DMS153 treated with DMSO at 0.1 percent for 48 hours (cell line): ENCODE results near the gene OR4K1.
"Not testable (repeated sequence)": the region's sequence is repeated elsewhere in the genome, so short reads cannot be mapped to it uniquely, and the experiment has no call there.

Experiments used
- DNase-seq: peaks from one replicate; lab custom pipeline; 2025; ENCODE audit not compliant: unreplicated experiment; lab: John Stamatoyannopoulos, UW

OR4K1 gene, protein sequence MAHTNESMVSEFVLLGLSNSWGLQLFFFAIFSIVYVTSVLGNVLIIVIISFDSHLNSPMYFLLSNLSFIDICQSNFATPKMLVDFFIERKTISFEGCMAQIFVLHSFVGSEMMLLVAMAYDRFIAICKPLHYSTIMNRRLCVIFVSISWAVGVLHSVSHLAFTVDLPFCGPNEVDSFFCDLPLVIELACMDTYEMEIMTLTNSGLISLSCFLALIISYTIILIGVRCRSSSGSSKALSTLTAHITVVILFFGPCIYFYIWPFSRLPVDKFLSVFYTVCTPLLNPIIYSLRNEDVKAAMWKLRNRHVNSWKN

DNA sequence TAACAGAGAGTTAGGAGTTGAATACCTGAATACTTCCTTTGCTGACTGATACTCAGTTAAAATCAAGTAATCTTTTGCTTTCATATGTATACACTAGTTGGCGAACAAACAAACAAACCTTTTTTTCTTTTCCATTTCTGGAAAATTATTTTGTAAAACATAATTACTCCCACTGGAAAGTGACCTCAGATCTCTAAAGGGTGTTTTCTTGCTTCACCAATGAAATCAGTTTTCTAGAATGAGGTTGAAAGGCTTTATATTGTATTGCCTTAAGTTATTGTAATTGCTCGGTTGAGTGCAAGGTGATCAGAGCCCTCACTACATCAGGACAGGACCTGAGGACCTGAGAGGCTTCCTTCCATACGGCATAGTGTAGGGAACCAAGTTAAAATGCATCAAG lies at the start of gene OR4K1:
OR4K1 (plus strand) TSS at position 301 of the 400 bp plus-strand sequence. CDS start 4,750 bp downstream, outside the sequence.
- no peak for DNase-seq

DNA sequence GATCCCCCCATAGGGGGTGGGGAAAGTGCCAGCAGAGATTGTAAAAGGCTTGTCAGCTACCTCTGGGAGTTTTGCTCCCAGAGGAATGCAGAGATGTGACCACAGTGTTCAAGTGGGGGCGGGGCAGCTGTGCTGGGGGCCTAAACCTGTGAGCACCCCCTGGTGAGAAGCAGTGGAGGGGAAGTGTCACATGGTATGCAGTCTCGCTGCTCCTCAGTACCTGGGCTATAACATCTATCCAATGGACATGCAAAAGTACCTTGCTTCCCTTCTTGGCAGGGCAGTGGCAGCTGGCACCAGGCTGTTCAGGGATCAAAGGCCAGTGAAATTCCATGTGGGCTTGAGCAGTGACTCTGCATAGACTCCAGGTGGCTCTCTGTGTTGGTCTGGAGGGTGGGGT lies 35.4 kb upstream of the OR4K1 start:
- no peak for DNase-seq

GRCh38 chr14:19900999-19901398 lies 29.7 kb upstream of the OR4K1 start:
- no peak for DNase-seq

GRCh38 chr14:19902409-19902808 lies 28.3 kb upstream of the OR4K1 start:
- no peak for DNase-seq

DNA sequence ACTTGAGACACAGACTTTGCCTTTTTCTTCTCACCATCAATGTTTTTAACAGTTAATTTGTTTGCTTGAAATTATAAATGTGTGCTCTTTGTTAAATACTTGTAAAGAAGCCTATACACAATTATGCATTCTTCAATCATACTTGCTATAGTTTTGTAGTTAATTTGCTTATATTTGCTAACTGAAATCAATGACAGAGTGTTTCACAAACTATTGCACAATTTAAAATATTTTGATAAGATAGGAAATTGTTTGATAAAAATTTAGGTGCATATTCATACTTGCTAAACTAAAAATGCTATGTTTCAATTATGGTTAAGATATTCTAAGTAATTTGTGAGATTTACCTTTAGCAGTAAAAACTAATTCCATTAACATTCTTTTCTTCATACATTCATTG lies 24.1 kb upstream of the OR4K1 start:
- DNase-seq: no peak

DNA sequence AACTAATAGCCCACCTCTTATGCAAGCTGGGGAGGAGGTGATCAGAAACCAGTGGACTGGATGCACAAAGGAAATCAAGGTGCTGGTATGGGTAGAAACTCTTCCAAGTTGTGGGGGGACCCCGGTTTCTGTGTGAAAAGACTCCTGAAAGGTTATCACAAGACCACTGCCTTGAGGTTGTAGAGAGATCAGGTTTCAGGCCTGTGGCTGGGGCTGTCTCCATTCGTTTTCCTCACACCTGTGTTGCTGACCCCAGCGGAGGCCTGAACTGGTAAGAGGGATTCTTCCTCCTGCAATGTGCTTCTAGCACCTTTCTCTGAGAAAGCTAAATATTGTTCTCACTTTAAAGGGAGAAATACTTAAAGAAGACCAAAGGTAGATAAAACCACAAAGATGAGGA lies 19.6 kb upstream of the OR4K1 start:
- DNase-seq: no peak

DNA sequence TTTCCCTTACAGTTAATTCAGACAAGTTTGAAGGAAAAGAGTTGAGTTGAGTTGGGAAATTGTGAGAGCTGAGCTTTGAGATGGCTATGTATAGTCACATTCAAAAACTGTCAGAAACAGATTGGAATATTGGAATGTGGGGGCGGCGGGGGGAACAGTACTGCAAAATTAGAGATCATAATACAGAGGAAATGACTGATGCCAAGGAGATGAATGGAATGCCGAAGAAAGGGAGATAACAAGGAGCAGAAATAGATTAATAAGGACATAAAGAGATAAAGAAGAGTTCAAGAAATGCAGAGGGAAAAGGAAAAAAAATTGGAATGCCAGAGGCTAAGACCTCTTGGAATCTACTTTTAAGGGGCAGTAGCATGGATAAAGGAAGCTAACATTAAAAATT lies 13.5 kb upstream of the OR4K1 start:
- no peak for DNase-seq

- DNase-seq: no peak
These were observed 12.7 kb upstream of the OR4K1 start for GRCh38 chr14:19917955-19918518.

- no peak for DNase-seq
These were observed 12.0 kb upstream of the OR4K1 start for GRCh38 chr14:19918553-19919264.

DNA sequence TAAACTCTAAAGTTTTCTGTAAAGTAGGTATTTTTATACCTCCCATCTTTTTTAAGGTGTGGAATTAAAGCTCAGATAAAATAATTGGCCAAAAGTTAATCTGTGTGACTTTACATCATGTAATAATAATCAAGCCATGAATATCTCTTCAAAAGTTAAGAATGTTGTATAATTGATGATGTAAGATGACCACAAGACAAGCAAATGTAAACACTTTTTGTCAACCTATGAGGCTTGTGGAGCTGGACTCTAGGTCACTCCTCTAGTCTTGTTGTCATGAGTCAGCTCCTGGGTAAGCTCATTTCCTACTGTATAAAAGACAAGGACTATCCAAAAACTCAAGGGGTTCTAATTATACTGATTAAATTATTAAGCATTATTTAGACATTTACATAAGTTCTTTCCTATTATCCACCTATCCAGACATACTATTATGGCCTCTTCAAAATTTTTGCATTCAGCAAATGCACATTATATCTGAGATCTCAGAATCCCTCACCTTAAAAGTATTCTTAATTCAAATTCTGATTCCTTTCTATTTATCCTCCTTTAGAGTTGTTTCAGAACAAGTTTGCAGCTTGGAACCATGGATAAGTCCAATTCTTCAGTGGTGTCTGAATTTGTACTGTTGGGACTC lies 10.6 kb upstream of the OR4K1 start, which contains the start of gene OR4K5:
OR4K5 (plus strand) TSS at position 587 of the 637 bp plus-strand sequence; CDS start at position 587, 0 bp downstream.
- DNase-seq: no peak

DNA sequence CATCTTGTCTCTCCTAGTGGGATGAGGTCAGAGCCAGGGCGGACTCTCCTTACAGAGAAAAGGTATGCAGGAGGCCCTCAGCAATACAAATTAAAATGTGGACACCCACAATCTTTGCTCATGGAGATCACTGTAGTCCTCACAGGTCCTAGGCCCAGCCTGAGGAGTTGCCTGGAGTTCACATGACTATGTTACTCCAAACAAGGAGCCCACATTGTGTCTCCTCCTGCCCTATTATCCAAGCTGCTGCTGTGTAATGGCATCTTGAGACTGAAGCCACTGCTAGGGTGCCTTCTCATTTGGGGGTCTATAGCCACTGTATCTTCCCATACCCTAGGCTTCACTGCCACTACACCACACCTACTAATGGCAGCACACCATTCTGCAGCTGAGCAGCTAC lies 11.0 kb downstream of the OR4K1 start:
- no peak for DNase-seq

DNA sequence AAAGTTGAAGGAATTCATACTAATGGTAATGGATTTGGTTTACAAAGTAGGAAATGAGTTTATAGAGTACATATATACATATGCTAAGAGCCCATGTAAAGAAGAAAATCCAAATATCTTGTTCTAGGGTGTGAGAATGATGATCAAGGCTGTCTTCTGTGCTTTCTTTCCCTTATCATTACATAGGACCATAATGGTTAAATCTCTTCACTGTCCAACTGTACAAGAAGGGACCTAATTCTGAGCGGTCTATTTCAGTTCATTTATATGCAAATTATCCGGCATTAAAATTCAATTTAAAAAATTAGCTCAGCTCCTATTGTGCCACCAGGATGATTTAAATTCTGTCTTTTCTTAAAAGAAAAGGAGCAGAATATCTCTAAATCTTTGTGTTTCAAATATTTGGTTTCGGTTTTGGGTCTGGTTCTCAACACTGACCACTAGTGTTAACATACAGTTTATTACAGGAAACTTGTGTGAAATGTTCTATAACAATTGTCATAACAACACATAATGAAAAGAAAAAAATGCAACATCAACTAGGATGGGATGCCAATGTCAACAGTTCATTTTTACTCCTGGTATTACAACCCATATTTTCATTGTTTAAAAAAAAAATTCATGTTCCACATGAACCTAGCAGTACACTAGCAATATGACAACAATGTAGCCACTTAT lies 16.8 kb downstream of the OR4K1 start:
- peak; percentile 11 for DNase-seq

DNA sequence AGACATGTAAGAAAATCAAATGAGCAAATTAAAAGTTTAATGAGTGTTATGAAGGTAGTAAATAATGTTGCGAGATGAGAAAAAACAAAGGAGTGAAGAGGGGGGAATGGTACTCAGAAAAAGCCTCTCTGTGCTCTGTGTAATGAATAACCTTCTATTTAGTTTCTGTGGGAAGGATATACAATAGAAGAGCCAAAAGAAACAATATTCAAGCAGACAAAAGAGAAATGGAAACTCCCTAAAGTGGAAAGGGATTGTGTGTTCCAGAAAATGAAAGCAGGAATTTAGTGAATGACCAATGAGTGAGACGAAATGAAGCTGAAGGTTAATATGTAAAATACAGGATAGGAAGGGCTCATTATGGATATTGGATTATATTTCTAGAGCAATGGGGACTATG lies 18.5 kb downstream of the OR4K1 start:
- no peak for DNase-seq

DNA sequence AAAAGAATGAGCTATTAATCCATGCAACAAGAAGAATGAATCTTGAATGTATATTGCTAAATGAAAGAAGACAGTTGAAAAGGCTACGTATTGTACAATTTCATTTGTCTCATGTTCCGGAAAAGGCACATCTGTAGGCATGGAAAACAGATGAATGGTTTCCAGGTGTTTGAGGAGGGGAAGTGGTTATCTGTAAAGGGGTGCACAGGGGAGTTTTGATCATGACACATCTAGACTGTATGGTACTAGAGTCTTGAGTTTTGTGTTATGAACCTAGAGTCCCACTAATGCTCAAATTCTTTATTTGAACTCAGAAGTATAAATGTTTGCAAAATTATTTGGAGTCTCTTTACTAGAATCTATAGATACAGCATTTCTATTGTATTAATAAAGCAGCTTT lies 39.0 kb downstream of the OR4K1 start:
- not testable (repeated sequence) for DNase-seq

- no peak for DNase-seq
These were observed 44.1 kb downstream of the OR4K1 start for GRCh38 chr14:19974844-19975243.

DNA sequence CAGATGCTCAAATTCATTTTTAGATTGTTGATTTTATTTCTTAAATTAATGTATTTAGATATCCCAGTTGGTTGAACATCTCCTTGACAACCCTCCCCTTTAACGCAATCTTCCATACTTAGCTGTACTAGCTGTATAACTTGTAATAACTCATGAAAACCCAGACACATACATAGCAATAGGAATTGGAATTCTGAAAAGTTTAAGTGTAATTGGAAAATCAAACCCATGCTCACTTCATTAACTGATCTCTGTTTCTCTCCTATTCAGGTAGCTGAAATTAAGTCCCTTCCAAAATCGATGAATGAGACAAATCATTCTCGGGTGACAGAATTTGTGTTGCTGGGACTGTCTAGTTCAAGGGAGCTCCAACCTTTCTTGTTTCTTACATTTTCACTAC lies 44.6 kb downstream of the OR4K1 start, which contains the start of gene OR4K15:
OR4K15 (plus strand) TSS at position 301 of the 400 bp plus-strand sequence; CDS start at position 301, 0 bp downstream.
- no peak for DNase-seq
